Panc1 (cell line): ENCODE measurements around the gene SPEM2. TPM values are rescaled to one million over a fixed set of nuclear protein-coding genes. Genes with fewer than 3 reads are reported as not detected.

Experiments
- ATAC-seq: fragments of 200-7000 bp; cut with Tn5 transposase; 2 replicates; pipeline ENCODE4 v1.9.1; 2020; ENCODE audit warnings: mild to moderate bottlenecking, moderate library complexity
- BruUV-seq: library from RNA; stranded (reverse); fragments of 400-500 nt; replicated peaks from 2 replicates; lab custom pipeline; 2021; lab: Mats Ljungman, UMichigan
- CTCF ChIA-PET: fragments of 300-600 bp; sonication (Branson Sonifier 250); formaldehyde crosslinking; loops from one replicate; lab custom pipeline; 2022; ENCODE audit warnings: antibody characterized with exemption; lab: Charles Lee
- POLR2A ChIA-PET: fragments of 300-600 bp; sonication (Branson Sonifier 250); formaldehyde crosslinking; loops from one replicate; lab custom pipeline; 2022; ENCODE audit warnings: antibody characterized with exemption; lab: Charles Lee
- DNase-seq: peaks from one replicate; pipeline ENCODE4 v3.0.0-alpha.2; 2010; ENCODE audit warnings: low read depth, low spot score
- H3K27ac ChIP-seq: 2 replicates; pipeline ENCODE4 v1.5.1; 2011; ENCODE audit warnings: mild to moderate bottlenecking, low read length, inconsistent platforms
- H3K27me3 ChIP-seq: fragments of 200-500 bp; sonication (Bioruptor generic); 2 replicates; pipeline ENCODE4 v1.6.0; 2014; ENCODE audit warnings: low read length, inconsistent platforms; ENCODE audit not compliant: control insufficient read depth, insufficient read depth
- H3K36me3 ChIP-seq: fragments of 200-500 bp; sonication (Bioruptor generic); 2 replicates; pipeline ENCODE4 v1.5.1; 2014; ENCODE audit warnings: inconsistent platforms, mild to moderate bottlenecking, low read length, moderate library complexity; ENCODE audit not compliant: control insufficient read depth, insufficient read depth
- H3K4me1 ChIP-seq: 2 replicates; pipeline ENCODE4 v1.5.1; 2011; ENCODE audit warnings: inconsistent platforms, mild to moderate bottlenecking, low read length, moderate library complexity; ENCODE audit not compliant: control insufficient read depth, insufficient read depth
- H3K4me3 ChIP-seq, 2 experiments: 2 replicates each; pipeline ENCODE4 v1.5.1; 2011 to 2012; ENCODE audit warnings: low read depth in 2 of 2, low read length in 2 of 2, mild to moderate bottlenecking in 2 of 2, inconsistent platforms in 1 of 2, moderate library complexity in 1 of 2
- H3K9me3 ChIP-seq: fragments of 200-500 bp; sonication (Bioruptor generic); 2 replicates; pipeline ENCODE4 v1.5.1; 2014; ENCODE audit warnings: low read depth, mild to moderate bottlenecking, inconsistent platforms, low read length, moderate library complexity; ENCODE audit not compliant: control insufficient read depth, insufficient read depth
- POLR2AphosphoS5 ChIP-seq: IDR thresholded peaks from 2 replicates; pipeline ENCODE4 v1.6.1; 2012; ENCODE audit warnings: mild to moderate bottlenecking, low read depth, low read length, moderate library complexity
- REST ChIP-seq, 2 experiments: IDR thresholded peaks; 2 replicates each; pipeline ENCODE4 v1.6.1; 2011 to 2012; ENCODE audit warnings: low read depth in 2 of 2, control low read depth in 1 of 2, low read length in 1 of 2, mild to moderate bottlenecking in 1 of 2, moderate library complexity in 1 of 2; ENCODE audit not compliant: insufficient read depth in 1 of 2
- SIN3A ChIP-seq: IDR thresholded peaks from 2 replicates; pipeline ENCODE4 v1.6.1; 2012; ENCODE audit warnings: low read depth, mild to moderate bottlenecking, low read length, moderate library complexity, borderline replicate concordance; ENCODE audit not compliant: insufficient read depth
- TCF7L2 ChIP-seq: IDR thresholded peaks from 2 replicates; pipeline ENCODE4 v1.6.1; 2011; ENCODE audit warnings: mild to moderate bottlenecking, low read depth, low read length, inconsistent platforms
- in situ Hi-C: cut with HindIII; loops from 2 replicates; pipeline ENCODE4 v1.10.0; 2016; ENCODE audit warnings: low sequenced_read_pairs, low pct_unique_long_range_greater_than_20kb
- intact Hi-C: fragments of 100-400 bp; cut with micrococcal nuclease; formaldehyde crosslinking; loops from one replicate; pipeline ENCODE4 v1.10.0; 2022; ENCODE audit not compliant: unreplicated experiment
- total RNA-seq: library from RNA; stranded (reverse); gene quantifications from one replicate; pipeline ENCODE4 v1.2.1, GENCODE V29; 2021; ENCODE audit not compliant: unreplicated experiment
- TF ChIP-seq, protein P1 (sequence below): fragments of 450-650 bp; IDR thresholded peaks from 2 replicates; pipeline ENCODE4 v1.5.1; 2017; ENCODE audit warnings: mild to moderate bottlenecking

The SPEM2 gene
- total RNA-seq, 1 experiment from 2014 or later, result not detected

GRCh38 chr17:7448461-7448860 lies 23.0 kb downstream of the SPEM2 start:
- ATAC-seq (no peak), DNase-seq (no peak)
- in situ Hi-C loops (no loop called here), intact Hi-C loops (no loop called here)
- TF ChIP-seq, protein P1, sequence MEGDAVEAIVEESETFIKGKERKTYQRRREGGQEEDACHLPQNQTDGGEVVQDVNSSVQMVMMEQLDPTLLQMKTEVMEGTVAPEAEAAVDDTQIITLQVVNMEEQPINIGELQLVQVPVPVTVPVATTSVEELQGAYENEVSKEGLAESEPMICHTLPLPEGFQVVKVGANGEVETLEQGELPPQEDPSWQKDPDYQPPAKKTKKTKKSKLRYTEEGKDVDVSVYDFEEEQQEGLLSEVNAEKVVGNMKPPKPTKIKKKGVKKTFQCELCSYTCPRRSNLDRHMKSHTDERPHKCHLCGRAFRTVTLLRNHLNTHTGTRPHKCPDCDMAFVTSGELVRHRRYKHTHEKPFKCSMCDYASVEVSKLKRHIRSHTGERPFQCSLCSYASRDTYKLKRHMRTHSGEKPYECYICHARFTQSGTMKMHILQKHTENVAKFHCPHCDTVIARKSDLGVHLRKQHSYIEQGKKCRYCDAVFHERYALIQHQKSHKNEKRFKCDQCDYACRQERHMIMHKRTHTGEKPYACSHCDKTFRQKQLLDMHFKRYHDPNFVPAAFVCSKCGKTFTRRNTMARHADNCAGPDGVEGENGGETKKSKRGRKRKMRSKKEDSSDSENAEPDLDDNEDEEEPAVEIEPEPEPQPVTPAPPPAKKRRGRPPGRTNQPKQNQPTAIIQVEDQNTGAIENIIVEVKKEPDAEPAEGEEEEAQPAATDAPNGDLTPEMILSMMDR, result no peak
- no peak for TF ChIP-seq REST (IDR thresholded peaks at IDR 0.05; ENCODE audit: insufficient read depth in 1 of 2, low read depth in 2 of 2, low read length in 1 of 2)
- TF ChIP-seq SIN3A, result no peak
- no peak for TF ChIP-seq TCF7L2
- TF ChIP-seq POLR2AphosphoS5, result no peak
- CTCF ChIA-PET, result no interaction called here
- H3K27me3 ChIP-seq, result no peaks in the 10 kb centered on the region
- no peaks in the 10 kb centered on the region for H3K36me3 ChIP-seq
- POLR2A ChIA-PET, result no interaction called here
- peaks cover 6% of the 10 kb centered on the region; the same call in 1 of the 2 replicates for H3K4me1 ChIP-seq
- H3K27ac ChIP-seq, result no peak overlapping the region
- no peaks in the 10 kb centered on the region for H3K9me3 ChIP-seq
- BruUV-seq, result no TSS peak
- H3K4me3 ChIP-seq, result no peak overlapping the region

DNA sequence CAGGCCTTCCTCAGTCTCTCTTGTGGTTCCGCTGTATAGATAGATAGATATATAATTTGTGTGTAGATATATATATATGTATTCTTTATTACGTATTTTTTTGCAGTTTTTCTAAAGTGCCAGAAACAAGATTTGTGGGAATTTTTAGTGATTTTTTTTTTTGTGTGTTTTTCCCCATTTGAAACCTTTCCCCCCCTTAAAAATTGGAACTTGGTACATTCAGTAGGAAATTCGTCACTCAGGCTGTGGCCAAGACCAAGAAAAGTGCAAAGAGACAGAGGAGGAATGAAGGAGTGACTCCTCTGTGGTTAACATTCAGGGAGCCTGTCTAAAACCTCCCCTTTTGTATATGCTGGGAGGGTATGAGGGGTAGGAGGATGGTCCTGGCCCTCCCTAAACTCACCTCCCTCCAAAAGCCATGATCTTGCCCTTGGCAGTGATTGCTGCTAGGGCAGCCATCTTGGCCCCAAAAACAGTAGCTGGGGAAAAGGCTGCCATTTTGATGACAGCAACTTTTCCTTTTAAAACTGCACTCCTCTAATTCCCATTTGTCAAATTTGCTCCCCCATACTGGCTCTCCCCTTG lies 34.6 kb downstream of the SPEM2 start:
- TSS peak; percentile 59 for BruUV-seq
- in situ Hi-C loops, result no loop called here
- POLR2A ChIA-PET, result interaction anchor here (0.6 kb wide), 1 partner anchor 20 kb away, joined by 8 read pairs; the partner anchor contains the start of gene ZBTB4
- no peaks in the 10 kb centered on the region for H3K9me3 ChIP-seq
- CTCF ChIA-PET, result interaction anchor here (0.6 kb wide), 1 partner anchor 196 kb away, joined by 10 read pairs; no protein-coding TSS in a partner anchor
- no peak overlapping the region for H3K27ac ChIP-seq
- no peaks in the 10 kb centered on the region for H3K4me1 ChIP-seq
- intact Hi-C loops, result no loop called here
- DNase-seq, result no peak
- H3K4me3 ChIP-seq, result no peak overlapping the region
- H3K27me3 ChIP-seq, result no peaks in the 10 kb centered on the region
- no peak for ATAC-seq
- TF ChIP-seq, protein P1, result no peak
- TF ChIP-seq SIN3A, result no peak
- TF ChIP-seq TCF7L2, result no peak
- TF ChIP-seq REST (IDR thresholded peaks at IDR 0.05; ENCODE audit: insufficient read depth in 1 of 2, low read depth in 2 of 2, low read length in 1 of 2), result no peak
- no peak for TF ChIP-seq POLR2AphosphoS5
- no peaks in the 10 kb centered on the region for H3K36me3 ChIP-seq
